Fibroblast of skin of right quadriceps (primary cell): ENCODE results near the gene NDUFAF2.
"Not testable (repeated sequence)": the region's sequence is repeated elsewhere in the genome, so short reads cannot be mapped to it uniquely, and the experiment has no call there.

ENCODE experiments used
- DNase-seq: peaks from one replicate; pipeline ENCODE4 v3.0.0-alpha.2; 2013

NDUFAF2 gene

GRCh38 chr5:60944904-60945812 lies at the start of gene NDUFAF2, which contains the start of gene ERCC8:
Gene NDUFAF2 (plus strand): TSS chr5:60945205. CDS start chr5:60945256, 51 bp downstream.
Gene ERCC8 (minus strand): TSS chr5:60945070. CDS start chr5:60945008, 62 bp downstream.
- peak; percentile 91 for DNase-seq

- no peak for DNase-seq
Observed at GRCh38 chr5:60896991-60897390, 48.0 kb upstream of the NDUFAF2 start.

GRCh38 chr5:60903356-60903755 lies 41.6 kb upstream of the NDUFAF2 start:
- no peak for DNase-seq

GRCh38 chr5:60916646-60917045 lies 28.4 kb upstream of the NDUFAF2 start:
- DNase-seq = peak; percentile 46

- no peak for DNase-seq
Observed at GRCh38 chr5:60918466-60918865, 26.5 kb upstream of the NDUFAF2 start.

- DNase-seq = no peak
Observed at GRCh38 chr5:60927450-60927849, 17.6 kb upstream of the NDUFAF2 start.

- no peak for DNase-seq
Observed at GRCh38 chr5:60929024-60929423, 16.0 kb upstream of the NDUFAF2 start.

GRCh38 chr5:60943624-60944023 lies 1.4 kb upstream of the NDUFAF2 start:
- no peak for DNase-seq

GRCh38 chr5:60945813-60946187 lies 795 bp downstream of the NDUFAF2 start:
- DNase-seq = peak; percentile 67

GRCh38 chr5:60948738-60949137 lies 3.7 kb downstream of the NDUFAF2 start:
- DNase-seq = no peak

GRCh38 chr5:60955239-60955638 lies 10.2 kb downstream of the NDUFAF2 start:
- DNase-seq = no peak

- DNase-seq = no peak
Observed at GRCh38 chr5:60958088-60958487, 13.1 kb downstream of the NDUFAF2 start.

GRCh38 chr5:60958712-60959111 lies 13.7 kb downstream of the NDUFAF2 start:
- no peak for DNase-seq

GRCh38 chr5:60959156-60959555 lies 14.2 kb downstream of the NDUFAF2 start:
- DNase-seq = peak; percentile 34

GRCh38 chr5:60960591-60960990 lies 15.6 kb downstream of the NDUFAF2 start:
- peak; percentile 14 for DNase-seq

- peak; percentile 63 for DNase-seq
Observed at GRCh38 chr5:60961685-60962084, 16.7 kb downstream of the NDUFAF2 start.

- no peak for DNase-seq
Observed at GRCh38 chr5:60972231-60972630, 27.2 kb downstream of the NDUFAF2 start.

- DNase-seq = no peak
Observed at GRCh38 chr5:60977956-60978737, 33.1 kb downstream of the NDUFAF2 start.

- DNase-seq = no peak
Observed at GRCh38 chr5:60978968-60979367, 34.0 kb downstream of the NDUFAF2 start.

- no peak for DNase-seq
Observed at GRCh38 chr5:60980511-60980910, 35.5 kb downstream of the NDUFAF2 start.

GRCh38 chr5:60982127-60982526 lies 37.1 kb downstream of the NDUFAF2 start:
- DNase-seq = not testable (repeated sequence)

GRCh38 chr5:60989790-60990189 lies 44.8 kb downstream of the NDUFAF2 start:
- DNase-seq = no peak

GRCh38 chr5:60992871-60993270 lies 47.9 kb downstream of the NDUFAF2 start:
- no peak for DNase-seq

- DNase-seq = no peak
Observed at GRCh38 chr5:60993425-60993824, 48.4 kb downstream of the NDUFAF2 start.
